Tongue (tissue), 3 donors: ENCODE measurements around the gene CA14. TPM values are rescaled to one million over a fixed set of nuclear protein-coding genes. Genes with fewer than 3 reads are reported as not detected.
A peak's percentile ranks its signal among the peaks of the same experiment; 100 is the strongest.
"Not testable (repeated sequence)": the region's sequence is repeated elsewhere in the genome, so short reads cannot be mapped to it uniquely, and the experiment has no call there.

ENCODE experiments used
- DNase-seq: peaks from one replicate; pipeline ENCODE4 v3.0.0-alpha.2; 2015
- small RNA-seq: library from RNA; depleted of rRNA; stranded (forward); fragments of <200 nt; gene quantifications from one replicate; pipeline ENCODE3, GENCODE V24; 2014; ENCODE audit warnings: low replicate concordance
- total RNA-seq: library from RNA; depleted of rRNA; stranded (reverse); fragments of >200 nt; gene quantifications from one replicate; pipeline ENCODE4 v1.2.3, GENCODE V29; 2014

Gene CA14
- total RNA-seq, 1 donor from 2014 or later = 9.1 TPM

- peak; percentile 98 for DNase-seq
These were observed 24.4 kb downstream of the CA14 start, which contains the start of gene CIART for GRCh38 chr1:150281758-150282557. CIART (plus strand) TSS chr1:150282554; CDS start chr1:150283268, 714 bp downstream.

- no peak for DNase-seq
These were observed 25.0 kb downstream of the CA14 start for GRCh38 chr1:150282558-150282958.

- DNase-seq = no peak
These were observed 25.7 kb downstream of the CA14 start for GRCh38 chr1:150283260-150283659.

GRCh38 chr1:150288382-150288781, 30.8 kb downstream of the CA14 start:
- DNase-seq = no peak

GRCh38 chr1:150288822-150289221, 31.2 kb downstream of the CA14 start:
- no peak for DNase-seq

- peak; percentile 98 for DNase-seq
These were observed 36.1 kb downstream of the CA14 start, which contains the start of gene MRPS21 for GRCh38 chr1:150293433-150294253. MRPS21 (plus strand) TSS chr1:150293861; CDS start chr1:150294367, 506 bp downstream.

- no peak for DNase-seq
These were observed 37.9 kb downstream of the CA14 start for GRCh38 chr1:150295476-150295875.

- no peak for DNase-seq
These were observed 42.1 kb downstream of the CA14 start for GRCh38 chr1:150299716-150300115.

GRCh38 chr1:150302338-150302737, 44.8 kb downstream of the CA14 start:
- no peak for DNase-seq

GRCh38 chr1:150302902-150303301, 45.3 kb downstream of the CA14 start:
- DNase-seq = no peak

- not testable (repeated sequence) for DNase-seq
These were observed 51.0 kb downstream of the CA14 start for GRCh38 chr1:150308585-150308984.

GRCh38 chr1:150309758-150310508, 52.4 kb downstream of the CA14 start:
- peak; percentile 93 for DNase-seq

GRCh38 chr1:150311762-150312161, 54.2 kb downstream of the CA14 start:
- DNase-seq = no peak

Small RNAs within 50 kb of the gene (small RNA-seq; reads per million reads assigned to genes)
- gene RN7SL480P = not detected
- 0.87 reads per million, percentile 84 among the genes with 10 or more reads in this experiment for gene RNU2-17P

Other genes starting within 250 kb of the CA14 start
- 26.8 TPM for gene OTUD7B, start 247.0 kb upstream of the CA14 start, total RNA-seq
- 51.6 TPM for gene VPS45, start 190.0 kb upstream of the CA14 start, total RNA-seq
- 29.0 TPM for gene PLEKHO1, start 107.9 kb upstream of the CA14 start, total RNA-seq
- 32.8 TPM for gene ANP32E, start 21.7 kb upstream of the CA14 start, total RNA-seq
- 72.1 TPM for gene APH1A, start 11.2 kb downstream of the CA14 start, total RNA-seq
- 43.8 TPM for gene C1orf54, start 15.0 kb downstream of the CA14 start, total RNA-seq
- 0.92 TPM for gene CIART, start 24.8 kb downstream of the CA14 start, total RNA-seq
- gene MRPS21, start 36.1 kb downstream of the CA14 start, total RNA-seq = 19.7 TPM
- 51.5 TPM for gene PRPF3, start 63.8 kb downstream of the CA14 start, total RNA-seq
- gene RPRD2, start 106.4 kb downstream of the CA14 start, total RNA-seq = 15.0 TPM
- 18.7 TPM for gene TARS2, start 229.6 kb downstream of the CA14 start, total RNA-seq